HepG2 (cell line): ENCODE results near the gene RBCK1. TPM values are rescaled to one million over a fixed set of nuclear protein-coding genes. Genes with fewer than 3 reads are reported as not detected.
A peak's percentile ranks its signal among the peaks of the same experiment; 100 is the strongest.

Source experiments
- CEBPG ChIP-seq: IDR thresholded peaks from 2 replicates; pipeline ENCODE4 v1.6.1; 2016
- GABPB1 ChIP-seq: IDR thresholded peaks from 2 replicates; pipeline ENCODE4 v1.6.1; 2016; ENCODE audit warnings: mild to moderate bottlenecking, missing genetic modification reagents, moderate library complexity, missing compliant biosample characterization
- HNRNPL ChIP-seq: fragments of 200-400 bp; formaldehyde crosslinking; IDR thresholded peaks from 2 replicates; pipeline ENCODE4 v1.6.1; 2017; ENCODE audit warnings: mild to moderate bottlenecking, low read depth, low read length
- JUNB ChIP-seq: sonication (generic); formaldehyde crosslinking; IDR thresholded peaks from 2 replicates; pipeline ENCODE4 v1.8.0; 2022; ENCODE audit warnings: missing genetic modification reagents, mild to moderate bottlenecking, borderline replicate concordance
- MED8 ChIP-seq: sonication (generic); formaldehyde crosslinking; IDR thresholded peaks from 2 replicates; pipeline ENCODE4 v1.8.1; 2023; ENCODE audit warnings: mild to moderate bottlenecking, missing genetic modification reagents; ENCODE audit not compliant: insufficient replicate concordance
- PRDM15 ChIP-seq: sonication (generic); formaldehyde crosslinking; IDR thresholded peaks from 2 replicates; pipeline ENCODE4 v1.4.0; 2020; ENCODE audit warnings: missing genetic modification reagents
- ZBTB14 ChIP-seq: sonication (generic); formaldehyde crosslinking; IDR thresholded peaks from 2 replicates; pipeline ENCODE4 v1.4.0; 2020; ENCODE audit warnings: missing genetic modification reagents
- ZFX ChIP-seq: sonication (generic); formaldehyde crosslinking; IDR thresholded peaks from 2 replicates; pipeline ENCODE4 v1.4.0; 2020; ENCODE audit warnings: mild to moderate bottlenecking, low read depth, missing genetic modification reagents, moderate library complexity
- ZNF432 ChIP-seq: sonication (generic); formaldehyde crosslinking; IDR thresholded peaks from 2 replicates; pipeline ENCODE4 v1.5.0; 2020; ENCODE audit warnings: missing genetic modification reagents, mild to moderate bottlenecking, borderline replicate concordance
- ZNF598 ChIP-seq: sonication (generic); formaldehyde crosslinking; IDR thresholded peaks from 2 replicates; pipeline ENCODE4 v1.5.1; 2020; ENCODE audit warnings: mild to moderate bottlenecking, missing genetic modification reagents, borderline replicate concordance
- ZNF678 ChIP-seq: sonication (generic); formaldehyde crosslinking; IDR thresholded peaks from 2 replicates; pipeline ENCODE4 v1.4.0; 2020; ENCODE audit warnings: mild to moderate bottlenecking, missing genetic modification reagents
- ZNF746 ChIP-seq: sonication (generic); formaldehyde crosslinking; IDR thresholded peaks from 2 replicates; pipeline ENCODE4 v1.8.0; 2022; ENCODE audit warnings: mild to moderate bottlenecking, missing genetic modification reagents
- ZSCAN20 ChIP-seq: sonication (generic); formaldehyde crosslinking; IDR thresholded peaks from 2 replicates; pipeline ENCODE4 v1.4.0; 2020; ENCODE audit warnings: missing genetic modification reagents, mild to moderate bottlenecking, borderline replicate concordance
- polyA plus RNA-seq, 8 experiments: library from polyadenylated mRNA; depleted of rRNA in 3 of 8; stranded (reverse) in 7 of 8; unstranded in 1 of 8; fragments of >200 nt; fragmentation: Illumina TruSeq in 4 of 8; extraction: Trizol in 4 of 8; gene quantifications; 2 replicates each; pipeline versions ENCODE4 v1.2.1 to v1.2.3, GENCODE V29; 2011 to 2016; ENCODE audit warnings: low read depth in 4 of 8, missing spikeins in 1 of 8, mixed read lengths in 1 of 8; ENCODE audit not compliant: insufficient read depth in 1 of 8
- total RNA-seq, 5 experiments: library from RNA; depleted of rRNA; stranded (reverse); fragments of >200 nt; fragmentation: Illumina TruSeq; extraction: Trizol; gene quantifications; 2 replicates each; pipeline ENCODE4 v1.2.3, GENCODE V29; 2016; ENCODE audit warnings: low read depth in 1 of 5
- TF ChIP-seq, protein P1 (sequence below): sonication (generic); formaldehyde crosslinking; IDR thresholded peaks from 2 replicates; pipeline ENCODE4 v1.5.0; 2020; ENCODE audit warnings: mild to moderate bottlenecking, missing genetic modification reagents
- TF ChIP-seq, protein P2 (sequence below): sonication (generic); formaldehyde crosslinking; IDR thresholded peaks from 2 replicates; pipeline ENCODE4 v1.4.0; 2020; ENCODE audit warnings: mild to moderate bottlenecking, missing genetic modification reagents
- TF ChIP-seq, protein P3 (sequence below): sonication (generic); formaldehyde crosslinking; IDR thresholded peaks from 2 replicates; pipeline ENCODE4 v1.9.0; 2022; ENCODE audit warnings: missing genetic modification reagents, mild to moderate bottlenecking, borderline replicate concordance
- TF ChIP-seq, protein P4 (sequence below): fragments of 450-650 bp; IDR thresholded peaks from 2 replicates; pipeline ENCODE4 v1.6.1; 2016

The RBCK1 gene
- total and polyA plus RNA-seq, 2 of the 13 experiments (the other 11 are each of a cell fraction or from before 2014, with no cell fraction given): 149 to 215 TPM

- TF ChIP-seq ZNF678 (CRISPR knock-in tag): 0 out of 2 replicates have a peak, but pooled peaks have one; percentile 29
- TF ChIP-seq ZBTB14: no peak
- TF ChIP-seq CEBPG (CRISPR knock-in tag): peak; percentile 82
- no peak for TF ChIP-seq MED8 (CRISPR knock-in tag)
- TF ChIP-seq ZNF598 (CRISPR knock-in tag): no peak
- no peak for TF ChIP-seq HNRNPL
- no peak for TF ChIP-seq ZNF432
- no peak for TF ChIP-seq PRDM15 (CRISPR knock-in tag)
- 0 out of 2 replicates have a peak, but pooled peaks have one; percentile 23 for TF ChIP-seq ZFX (CRISPR knock-in tag)
- no peak for TF ChIP-seq ZNF746 (CRISPR knock-in tag)
- TF ChIP-seq, protein P1, sequence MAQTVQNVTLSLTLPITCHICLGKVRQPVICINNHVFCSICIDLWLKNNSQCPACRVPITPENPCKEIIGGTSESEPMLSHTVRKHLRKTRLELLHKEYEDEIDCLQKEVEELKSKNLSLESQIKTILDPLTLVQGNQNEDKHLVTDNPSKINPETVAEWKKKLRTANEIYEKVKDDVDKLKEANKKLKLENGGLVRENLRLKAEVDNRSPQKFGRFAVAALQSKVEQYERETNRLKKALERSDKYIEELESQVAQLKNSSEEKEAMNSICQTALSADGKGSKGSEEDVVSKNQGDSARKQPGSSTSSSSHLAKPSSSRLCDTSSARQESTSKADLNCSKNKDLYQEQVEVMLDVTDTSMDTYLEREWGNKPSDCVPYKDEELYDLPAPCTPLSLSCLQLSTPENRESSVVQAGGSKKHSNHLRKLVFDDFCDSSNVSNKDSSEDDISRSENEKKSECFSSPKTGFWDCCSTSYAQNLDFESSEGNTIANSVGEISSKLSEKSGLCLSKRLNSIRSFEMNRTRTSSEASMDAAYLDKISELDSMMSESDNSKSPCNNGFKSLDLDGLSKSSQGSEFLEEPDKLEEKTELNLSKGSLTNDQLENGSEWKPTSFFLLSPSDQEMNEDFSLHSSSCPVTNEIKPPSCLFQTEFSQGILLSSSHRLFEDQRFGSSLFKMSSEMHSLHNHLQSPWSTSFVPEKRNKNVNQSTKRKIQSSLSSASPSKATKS (CRISPR knock-in tag): no peak
- no peak for TF ChIP-seq ZSCAN20 (CRISPR knock-in tag)
- no peak for TF ChIP-seq GABPB1 (CRISPR knock-in tag)
- TF ChIP-seq, protein P2, sequence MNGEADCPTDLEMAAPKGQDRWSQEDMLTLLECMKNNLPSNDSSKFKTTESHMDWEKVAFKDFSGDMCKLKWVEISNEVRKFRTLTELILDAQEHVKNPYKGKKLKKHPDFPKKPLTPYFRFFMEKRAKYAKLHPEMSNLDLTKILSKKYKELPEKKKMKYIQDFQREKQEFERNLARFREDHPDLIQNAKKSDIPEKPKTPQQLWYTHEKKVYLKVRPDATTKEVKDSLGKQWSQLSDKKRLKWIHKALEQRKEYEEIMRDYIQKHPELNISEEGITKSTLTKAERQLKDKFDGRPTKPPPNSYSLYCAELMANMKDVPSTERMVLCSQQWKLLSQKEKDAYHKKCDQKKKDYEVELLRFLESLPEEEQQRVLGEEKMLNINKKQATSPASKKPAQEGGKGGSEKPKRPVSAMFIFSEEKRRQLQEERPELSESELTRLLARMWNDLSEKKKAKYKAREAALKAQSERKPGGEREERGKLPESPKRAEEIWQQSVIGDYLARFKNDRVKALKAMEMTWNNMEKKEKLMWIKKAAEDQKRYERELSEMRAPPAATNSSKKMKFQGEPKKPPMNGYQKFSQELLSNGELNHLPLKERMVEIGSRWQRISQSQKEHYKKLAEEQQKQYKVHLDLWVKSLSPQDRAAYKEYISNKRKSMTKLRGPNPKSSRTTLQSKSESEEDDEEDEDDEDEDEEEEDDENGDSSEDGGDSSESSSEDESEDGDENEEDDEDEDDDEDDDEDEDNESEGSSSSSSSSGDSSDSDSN (CRISPR knock-in tag): 0 out of 2 replicates have a peak, but pooled peaks have one; percentile 32
- TF ChIP-seq, protein P3, sequence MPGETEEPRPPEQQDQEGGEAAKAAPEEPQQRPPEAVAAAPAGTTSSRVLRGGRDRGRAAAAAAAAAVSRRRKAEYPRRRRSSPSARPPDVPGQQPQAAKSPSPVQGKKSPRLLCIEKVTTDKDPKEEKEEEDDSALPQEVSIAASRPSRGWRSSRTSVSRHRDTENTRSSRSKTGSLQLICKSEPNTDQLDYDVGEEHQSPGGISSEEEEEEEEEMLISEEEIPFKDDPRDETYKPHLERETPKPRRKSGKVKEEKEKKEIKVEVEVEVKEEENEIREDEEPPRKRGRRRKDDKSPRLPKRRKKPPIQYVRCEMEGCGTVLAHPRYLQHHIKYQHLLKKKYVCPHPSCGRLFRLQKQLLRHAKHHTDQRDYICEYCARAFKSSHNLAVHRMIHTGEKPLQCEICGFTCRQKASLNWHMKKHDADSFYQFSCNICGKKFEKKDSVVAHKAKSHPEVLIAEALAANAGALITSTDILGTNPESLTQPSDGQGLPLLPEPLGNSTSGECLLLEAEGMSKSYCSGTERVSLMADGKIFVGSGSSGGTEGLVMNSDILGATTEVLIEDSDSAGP (CRISPR knock-in tag): no peak
- no peak for TF ChIP-seq JUNB (CRISPR knock-in tag)
- TF ChIP-seq, protein P4, sequence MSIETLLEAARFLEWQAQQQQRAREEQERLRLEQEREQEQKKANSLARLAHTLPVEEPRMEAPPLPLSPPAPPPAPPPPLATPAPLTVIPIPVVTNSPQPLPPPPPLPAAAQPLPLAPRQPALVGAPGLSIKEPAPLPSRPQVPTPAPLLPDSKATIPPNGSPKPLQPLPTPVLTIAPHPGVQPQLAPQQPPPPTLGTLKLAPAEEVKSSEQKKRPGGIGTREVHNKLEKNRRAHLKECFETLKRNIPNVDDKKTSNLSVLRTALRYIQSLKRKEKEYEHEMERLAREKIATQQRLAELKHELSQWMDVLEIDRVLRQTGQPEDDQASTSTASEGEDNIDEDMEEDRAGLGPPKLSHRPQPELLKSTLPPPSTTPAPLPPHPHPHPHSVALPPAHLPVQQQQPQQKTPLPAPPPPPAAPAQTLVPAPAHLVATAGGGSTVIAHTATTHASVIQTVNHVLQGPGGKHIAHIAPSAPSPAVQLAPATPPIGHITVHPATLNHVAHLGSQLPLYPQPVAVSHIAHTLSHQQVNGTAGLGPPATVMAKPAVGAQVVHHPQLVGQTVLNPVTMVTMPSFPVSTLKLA: no peak
Measured at GRCh38 chr20:368915-369314, 39.2 kb upstream of the RBCK1 start (continued).
